B cell (primary cell): ENCODE data around the gene OR51A4.

Experiments used
- CTCF ChIP-seq: fragments of 200-600 bp; IDR thresholded peaks from one replicate; pipeline ENCODE4 v1.8.0; 2022; ENCODE audit warnings: antibody characterized with exemption, mild to moderate bottlenecking
- EZH2 ChIP-seq: IDR thresholded peaks from 2 replicates; pipeline ENCODE4 v1.6.1; 2012; ENCODE audit warnings: borderline replicate concordance, low read depth, mild to moderate bottlenecking, moderate library complexity, low read length; ENCODE audit not compliant: insufficient read depth, poor library complexity, severe bottlenecking

GRCh38 chr11:4975436-4975835 is 28.0 kb upstream of the OR51A4 start:
- no peak for TF ChIP-seq CTCF
- no peak for TF ChIP-seq EZH2
